H9 (cell line): ENCODE measurements around the gene PLXNB2. TPM values are rescaled to one million over a fixed set of nuclear protein-coding genes. Genes with fewer than 3 reads are reported as not detected.

Source experiments
- DNase-seq: peaks from one replicate; pipeline ENCODE4 v3.0.0-alpha.2; 2017
- H2AFZ ChIP-seq: one replicate; pipeline ENCODE4 v1.6.1; 2013; ENCODE audit warnings: mild to moderate bottlenecking, low read length, control low read depth, moderate library complexity
- H2AK5ac ChIP-seq: 2 replicates; pipeline ENCODE4 v1.6.1; 2013; ENCODE audit warnings: low read length, control low read depth, mixed read lengths; ENCODE audit not compliant: insufficient read length
- H2BK120ac ChIP-seq: one replicate; pipeline ENCODE4 v1.6.1; 2013; ENCODE audit warnings: low read depth, mild to moderate bottlenecking, low read length, control low read depth, inconsistent platforms; ENCODE audit not compliant: poor library complexity, severe bottlenecking
- H2BK12ac ChIP-seq: 2 replicates; pipeline ENCODE4 v1.6.1; 2013; ENCODE audit warnings: low read length, control low read depth, mixed read lengths, low read depth; ENCODE audit not compliant: insufficient read length
- H2BK15ac ChIP-seq: 2 replicates; pipeline ENCODE4 v1.6.1; 2013; ENCODE audit warnings: low read depth, low read length, control low read depth
- H2BK20ac ChIP-seq: one replicate; pipeline ENCODE4 v1.6.1; 2013; ENCODE audit warnings: low read depth, mild to moderate bottlenecking, low read length, control low read depth, inconsistent platforms; ENCODE audit not compliant: poor library complexity, severe bottlenecking
- H2BK5ac ChIP-seq: 2 replicates; pipeline ENCODE4 v1.6.1; 2013; ENCODE audit warnings: low read length, control low read depth, mixed read lengths; ENCODE audit not compliant: insufficient read length
- H3K14ac ChIP-seq: 2 replicates; pipeline ENCODE4 v1.6.1; 2013; ENCODE audit warnings: low read length, control low read depth; ENCODE audit not compliant: insufficient read depth
- H3K18ac ChIP-seq: 2 replicates; pipeline ENCODE4 v1.6.1; 2013; ENCODE audit warnings: low read depth, mild to moderate bottlenecking, mixed read lengths, low read length, control low read depth; ENCODE audit not compliant: insufficient read length
- H3K23ac ChIP-seq: 2 replicates; pipeline ENCODE4 v1.6.1; 2013; ENCODE audit warnings: low read length, control low read depth, mixed read lengths, low read depth; ENCODE audit not compliant: insufficient read length
- H3K23me2 ChIP-seq: 2 replicates; pipeline ENCODE4 v1.6.1; 2013; ENCODE audit warnings: low read depth, mild to moderate bottlenecking, mixed read lengths, low read length, control low read depth; ENCODE audit not compliant: insufficient read length, poor library complexity, severe bottlenecking
- H3K27ac ChIP-seq: 2 replicates; pipeline ENCODE4 v1.5.1; 2013; ENCODE audit warnings: low read length, control low read depth, mixed read lengths, low read depth; ENCODE audit not compliant: insufficient read length
- H3K27me3 ChIP-seq: 2 replicates; pipeline ENCODE4 v1.6.1; 2013; ENCODE audit warnings: low read length, control low read depth, inconsistent platforms; ENCODE audit not compliant: insufficient read depth
- H3K4ac ChIP-seq: 2 replicates; pipeline ENCODE4 v1.6.1; 2013; ENCODE audit warnings: low read depth, mild to moderate bottlenecking, control low read depth, inconsistent platforms, low read length, moderate library complexity
- H3K4me1 ChIP-seq: 2 replicates; pipeline ENCODE4 v1.6.1; 2013; ENCODE audit warnings: low read length, control low read depth, inconsistent platforms; ENCODE audit not compliant: insufficient read depth
- H3K4me2 ChIP-seq: 2 replicates; pipeline ENCODE4 v1.6.1; 2013; ENCODE audit warnings: low read length, control low read depth, mixed read lengths; ENCODE audit not compliant: insufficient read length, insufficient read depth
- H3K56ac ChIP-seq: 2 replicates; pipeline ENCODE4 v1.6.1; 2013; ENCODE audit warnings: low read depth, mild to moderate bottlenecking, mixed read lengths, low read length, control low read depth; ENCODE audit not compliant: insufficient read length
- H3K79me1 ChIP-seq: 2 replicates; pipeline ENCODE4 v1.6.1; 2013; ENCODE audit warnings: low read depth, mild to moderate bottlenecking, moderate library complexity, low read length, control low read depth, inconsistent platforms; ENCODE audit not compliant: insufficient read depth, poor library complexity, severe bottlenecking
- H3K79me2 ChIP-seq: 2 replicates; pipeline ENCODE4 v1.6.1; 2013; ENCODE audit warnings: low read length, control low read depth, inconsistent platforms; ENCODE audit not compliant: insufficient read depth
- H3K9ac ChIP-seq: 2 replicates; pipeline ENCODE4 v1.6.1; 2013; ENCODE audit warnings: low read length, control low read depth, mixed read lengths; ENCODE audit not compliant: insufficient read length; ENCODE audit errors: extremely low read depth
- H3K9me3 ChIP-seq: one replicate; pipeline ENCODE4 v1.6.1; 2013; ENCODE audit warnings: low read depth, low read length, inconsistent platforms; ENCODE audit not compliant: control insufficient read depth
- H3T11ph ChIP-seq: one replicate; pipeline ENCODE4 v1.6.1; 2013; ENCODE audit warnings: mild to moderate bottlenecking, low read length, control low read depth, inconsistent platforms
- H4K20me1 ChIP-seq: one replicate; pipeline ENCODE4 v1.6.1; 2013; ENCODE audit not compliant: control insufficient read depth, insufficient read length, insufficient read depth
- H4K5ac ChIP-seq: 2 replicates; pipeline ENCODE4 v1.6.1; 2013; ENCODE audit warnings: low read depth, mild to moderate bottlenecking, mixed read lengths, low read length, control low read depth; ENCODE audit not compliant: insufficient read length
- H4K8ac ChIP-seq: replicated peaks from 2 replicates; pipeline ENCODE4 v1.6.1; 2013; ENCODE audit warnings: low read length, control low read depth, mixed read lengths, low read depth; ENCODE audit not compliant: insufficient read length
- H4K91ac ChIP-seq: 2 replicates; pipeline ENCODE4 v1.6.1; 2013; ENCODE audit warnings: low read depth, mild to moderate bottlenecking, moderate library complexity, mixed read lengths, low read length, control low read depth; ENCODE audit not compliant: insufficient read length
- H3K27ac Mint-ChIP-seq, 3 experiments: 2 replicates in 2 of 3; 3 replicates in 1 of 3; pipeline ENCODE4 v1.8.0; 2020 to 2021; ENCODE audit warnings: mixed read lengths in 3 of 3, mild to moderate bottlenecking in 1 of 3, moderate library complexity in 1 of 3
- H3K27me3 Mint-ChIP-seq: 2 replicates; pipeline ENCODE4 v1.8.0; 2021; ENCODE audit warnings: low read depth, mild to moderate bottlenecking, moderate library complexity, mixed read lengths
- H3K36me3 Mint-ChIP-seq, 3 experiments: 2 replicates in 2 of 3; 3 replicates in 1 of 3; pipeline ENCODE4 v1.8.0; 2020 to 2021; ENCODE audit warnings: low read depth in 3 of 3, mixed read lengths in 3 of 3; ENCODE audit not compliant: insufficient read depth in 1 of 3
- H3K4me1 Mint-ChIP-seq, 2 experiments: 2 replicates each; pipeline ENCODE4 v1.8.0; 2020; ENCODE audit warnings: mixed read lengths in 2 of 2
- H3K4me3 Mint-ChIP-seq, 2 experiments: 2 replicates in 1 of 2; 3 replicates in 1 of 2; pipeline ENCODE4 v1.8.0; 2020 to 2021; ENCODE audit warnings: mild to moderate bottlenecking in 2 of 2, mixed read lengths in 2 of 2, moderate library complexity in 1 of 2
- H3K9me3 Mint-ChIP-seq, 2 experiments: 2 replicates in 1 of 2; 3 replicates in 1 of 2; pipeline ENCODE4 v1.8.0; 2020; ENCODE audit warnings: mild to moderate bottlenecking in 2 of 2, mixed read lengths in 2 of 2, moderate library complexity in 1 of 2
- CTCF ChIP-seq: fragments of 200-600 bp; sonication (generic); conservative IDR thresholded peaks from 3 replicates; pipeline ENCODE4 v1.8.0; 2021; ENCODE audit warnings: antibody characterized with exemption, mild to moderate bottlenecking
- WGBS: extraction: QIAGEN DNeasy Blood & Tissue Kit; methylation state at CpG from one replicate; pipeline ENCODE4 v1.1.7; 2013; ENCODE audit warnings: missing lambda C conversion rate, low lambda C conversion rate, mixed read lengths; ENCODE audit not compliant: insufficient read length; ENCODE audit errors: extremely low coverage; 5-methylcytosine and 5-hydroxymethylcytosine counted together
- total RNA-seq: library from RNA; stranded (reverse); gene quantifications from 2 replicates; pipeline ENCODE4 v1.2.1, GENCODE V29; 2021

Gene PLXNB2
- total RNA-seq, 1 experiment from 2014 or later, result 87.6 TPM

DNA sequence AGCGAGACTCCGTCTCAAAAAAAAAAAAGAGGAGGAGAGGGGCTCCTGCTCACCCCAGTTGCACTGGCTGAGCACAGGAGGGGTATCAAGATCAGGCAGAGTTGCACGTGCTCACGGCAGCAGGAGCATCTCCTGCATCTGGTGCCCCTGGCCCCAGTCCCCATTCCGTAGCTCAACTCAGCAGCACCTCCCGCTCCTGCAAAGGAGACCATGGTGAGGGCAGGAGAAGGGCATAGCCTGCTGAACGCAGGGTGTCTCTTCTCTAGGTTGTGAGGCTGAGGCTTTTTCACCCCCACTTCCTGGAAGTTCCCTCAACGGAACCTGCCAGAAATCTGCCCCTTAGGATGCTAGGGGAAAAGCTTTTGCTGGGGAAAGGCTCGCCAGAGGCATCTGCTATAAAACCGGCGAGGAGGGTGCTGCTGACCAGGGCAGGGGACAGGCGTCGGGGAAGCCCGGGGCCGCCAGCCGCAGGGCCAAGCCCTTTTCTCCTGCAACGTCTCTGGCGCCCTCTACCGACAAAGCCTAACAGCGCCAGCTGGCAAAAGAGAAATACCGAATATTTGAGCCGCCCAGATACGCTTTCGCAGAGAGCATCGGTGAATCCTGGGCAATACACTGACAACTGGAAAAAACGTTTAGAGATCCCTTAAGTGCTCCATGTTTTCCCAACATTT is 34.7 kb upstream of the PLXNB2 start:
- H3K4me1 ChIP-seq, result no peaks in the 10 kb centered on the region
- H2AFZ ChIP-seq, result peak overlapping the region; percentile 82
- no peaks in the 10 kb centered on the region for H3K79me2 ChIP-seq
- H2AK5ac ChIP-seq, result no peak overlapping the region
- H3K4me2 ChIP-seq, result peak overlapping the region; percentile 85
- no peak overlapping the region for H3K23ac ChIP-seq
- TF ChIP-seq CTCF, result peak; percentile 98
- H2BK120ac ChIP-seq, result no peak overlapping the region
- H3K27ac Mint-ChIP-seq, result 0 out of 7 replicates have a peak overlapping the region, but pooled peaks of 1 of the 3 experiments have one; percentile 70
- 0 out of 4 replicates have a peak, but pooled peaks cover 0 to 4% of the 10 kb centered on the region in 2 experiments for H3K4me1 Mint-ChIP-seq
- H3K14ac ChIP-seq, result no peak overlapping the region
- no peak overlapping the region for H2BK5ac ChIP-seq
- H3K9me3 ChIP-seq, result no peaks in the 10 kb centered on the region
- no CpG with 5 or more reads among the region's 26 CpGs for WGBS
- no peak overlapping the region for H3K4ac ChIP-seq
- H3K79me1 ChIP-seq, result no peaks in the 10 kb centered on the region
- no peak overlapping the region for H3K27ac ChIP-seq
- no peak overlapping the region for H3K18ac ChIP-seq
- no peak overlapping the region for H4K91ac ChIP-seq
- peak; percentile 92 for DNase-seq
- no peak overlapping the region for H3K9ac ChIP-seq
- no peak overlapping the region for H2BK12ac ChIP-seq
- H2BK20ac ChIP-seq, result no peak overlapping the region
- H3K27me3 ChIP-seq, result no peaks in the 10 kb centered on the region
- H3K23me2 ChIP-seq, result peaks cover 9% of the 10 kb centered on the region
- H3K4me3 Mint-ChIP-seq, result peak overlapping the region; percentile 65 to 82
- no peak overlapping the region for H4K5ac ChIP-seq
- no peak overlapping the region for H3T11ph ChIP-seq
- no peak overlapping the region for H4K8ac ChIP-seq
- H3K27me3 Mint-ChIP-seq, result no peaks in the 10 kb centered on the region; the same call in none of the 2 replicates
- peaks cover 3% of the 10 kb centered on the region for H4K20me1 ChIP-seq
- no peaks in the 10 kb centered on the region for H3K9me3 Mint-ChIP-seq
- H3K36me3 Mint-ChIP-seq, result peaks cover 0 to 2% (median 0%) of the 10 kb centered on the region in 3 experiments; a peak in 1 of 7 replicates
- H2BK15ac ChIP-seq, result no peak overlapping the region
- no peak overlapping the region for H3K56ac ChIP-seq
